HEK293T (cell line): ENCODE results near the gene PTPRD.

Experiments used
- BHLHE40 ChIP-seq: fragments of 450-650 bp; IDR thresholded peaks from 2 replicates; pipeline ENCODE4 v1.6.1; 2016; ENCODE audit warnings: mild to moderate bottlenecking, moderate library complexity, borderline replicate concordance
- ELF4 ChIP-seq: fragments of 450-650 bp; IDR thresholded peaks from 2 replicates; pipeline ENCODE4 v1.6.1; 2017; ENCODE audit warnings: antibody characterized with exemption
- FOXA1 ChIP-seq: fragments of 450-650 bp; IDR thresholded peaks from 2 replicates; pipeline ENCODE4 v1.6.1; 2016; ENCODE audit warnings: mild to moderate bottlenecking
- HDGF ChIP-seq: fragments of 450-650 bp; IDR thresholded peaks from 2 replicates; pipeline ENCODE4 v1.6.1; 2017; ENCODE audit warnings: antibody characterized with exemption, borderline replicate concordance
- SP1 ChIP-seq: fragments of 450-650 bp; IDR thresholded peaks from 2 replicates; pipeline ENCODE4 v1.6.1; 2017

- TF ChIP-seq FOXA1 (no peak), BHLHE40 (no peak), ELF4 (no peak), HDGF (no peak), SP1 (no peak)
Measured at GRCh38 chr9:8381601-8382000, 2231.2 kb downstream of the PTPRD start.
